ENCODE results near the gene SH3BP1. TPM values are rescaled to one million over a fixed set of nuclear protein-coding genes. Genes with fewer than 3 reads are reported as not detected.
A peak's percentile ranks its signal among the peaks of the same experiment; 100 is the strongest.

SH3BP1 gene
- total and polyA plus RNA-seq, 9 of the 15 experiments (the other 6 are each of a cell fraction or from before 2014, with no cell fraction given), result 0.10 to 36.2 (median 10.4) TPM

GRCh38 chr22:37677493-37677974 is 38.1 kb downstream of the SH3BP1 start:
- H3K9ac ChIP-seq (ENCODE audit: insufficient read depth in 1 of 2, low read depth in 2 of 2, low read length in 2 of 2), result peak overlapping the region; percentile 39 to 41; a peak in 2 of 4 replicates
- BruUV-seq (replicated peaks), result no TSS peak
- peak overlapping the region; percentile 81 for H2AFZ ChIP-seq (ENCODE audit: low read depth, low read length)
- peaks cover 23% of the 10 kb centered on the region for H3K79me2 ChIP-seq (ENCODE audit: control insufficient read depth, insufficient read depth, low read length)
- FAIRE-seq, result no peak
- no peaks in the 10 kb centered on the region for H3K9me3 ChIP-seq (replicated peaks; ENCODE audit: control insufficient read depth, insufficient read depth, low read depth, low read length)
- peaks cover 9 to 71% of the 10 kb centered on the region in 2 experiments; a peak in 4 of 5 replicates for H3K4me1 ChIP-seq (replicated peaks in 1 of 2; ENCODE audit: control insufficient read depth in 2 of 2, insufficient read depth in 2 of 2, low read length in 2 of 2)
- H3K4me2 ChIP-seq (ENCODE audit: insufficient read depth, low read length), result peak overlapping the region; percentile 79
- no peaks in the 10 kb centered on the region for H3K9me1 ChIP-seq (ENCODE audit: control insufficient read depth, insufficient read depth, low read length)
- ChIA-PET CTCF (ENCODE audit: low intra/inter-chr PET ratio) (no interaction called here), POLR2A (interaction anchor here (1.0 kb wide), 2 partner anchors 10 to 36 kb away, joined by 3 read pairs; no protein-coding TSS in a partner anchor)
- peak overlapping the region; percentile 71 for H3K27ac ChIP-seq (ENCODE audit: extremely low read depth, low read depth, low read length)
- H4K20me1 ChIP-seq (replicated peaks; ENCODE audit: control insufficient read depth, insufficient read depth, low read length), result no peaks in the 10 kb centered on the region
- no peaks in the 10 kb centered on the region for H3K27me3 ChIP-seq (ENCODE audit: control insufficient read depth in 2 of 2, insufficient read depth in 2 of 2, low read length in 2 of 2)
- intact Hi-C loops (cut with micrococcal nuclease), result no loop called here
- H3K36me3 ChIP-seq (ENCODE audit: control insufficient read depth, insufficient read depth, low read length), result peaks cover 5% of the 10 kb centered on the region; the same call in 1 of the 3 replicates
- ATAC-seq, result no peak
- H3K4me3 ChIP-seq, result peak overlapping the region; percentile 52; the same call in 1 of the 2 replicates
- 49% methylated on average over 14 of the region's 15 CpGs for WGBS (ENCODE audit: insufficient coverage, low coverage, missing lambda C conversion rate)
- no peak for DNase-seq (ENCODE audit: extremely low read depth in 1 of 4, low spot score in 3 of 4)
- in situ Hi-C loops (cut with MboI), result no loop called here
- TF ChIP-seq NRF1 (conservative IDR thresholded peaks at IDR 0.05 in 1 of 2, IDR thresholded peaks at IDR 0.05 in 1 of 2), result peak in 1 of 2 experiments; percentile 31; a peak in 1 of 4 replicates
- TF ChIP-seq SNAPC5 (CRISPR knock-in tag; IDR thresholded peaks at IDR 0.05), result no peak
- TF ChIP-seq ZNF175 (CRISPR knock-in tag; IDR thresholded peaks at IDR 0.05; ENCODE audit: low read depth), result no peak
- no peak for TF ChIP-seq MXI1 (IDR thresholded peaks at IDR 0.05; ENCODE audit: low read depth, low read length)
- TF ChIP-seq ZNF12 (CRISPR knock-in tag; IDR thresholded peaks at IDR 0.05), result no peak
- 0 out of 2 replicates have a peak, but pooled peaks have one; percentile 10 for TF ChIP-seq GABPA (tag; conservative IDR thresholded peaks at IDR 0.05; ENCODE audit: low read depth)
- no peak for TF ChIP-seq RUNX1 (IDR thresholded peaks at IDR 0.05; ENCODE audit: low read depth)
- TF ChIP-seq MECOM (CRISPR knock-in tag; IDR thresholded peaks at IDR 0.05), result no peak
- TF ChIP-seq ARNT (IDR thresholded peaks at IDR 0.05), result no peak
- TF ChIP-seq HNRNPL (IDR thresholded peaks at IDR 0.05; ENCODE audit: low read depth, low read length), result no peak
- TF ChIP-seq, protein P1, sequence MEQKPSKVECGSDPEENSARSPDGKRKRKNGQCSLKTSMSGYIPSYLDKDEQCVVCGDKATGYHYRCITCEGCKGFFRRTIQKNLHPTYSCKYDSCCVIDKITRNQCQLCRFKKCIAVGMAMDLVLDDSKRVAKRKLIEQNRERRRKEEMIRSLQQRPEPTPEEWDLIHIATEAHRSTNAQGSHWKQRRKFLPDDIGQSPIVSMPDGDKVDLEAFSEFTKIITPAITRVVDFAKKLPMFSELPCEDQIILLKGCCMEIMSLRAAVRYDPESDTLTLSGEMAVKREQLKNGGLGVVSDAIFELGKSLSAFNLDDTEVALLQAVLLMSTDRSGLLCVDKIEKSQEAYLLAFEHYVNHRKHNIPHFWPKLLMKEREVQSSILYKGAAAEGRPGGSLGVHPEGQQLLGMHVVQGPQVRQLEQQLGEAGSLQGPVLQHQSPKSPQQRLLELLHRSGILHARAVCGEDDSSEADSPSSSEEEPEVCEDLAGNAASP (IDR thresholded peaks at IDR 0.05), result no peak
- TF ChIP-seq MAFF (IDR thresholded peaks at IDR 0.05; ENCODE audit: low read length), result no peak
- TF ChIP-seq, protein P2, sequence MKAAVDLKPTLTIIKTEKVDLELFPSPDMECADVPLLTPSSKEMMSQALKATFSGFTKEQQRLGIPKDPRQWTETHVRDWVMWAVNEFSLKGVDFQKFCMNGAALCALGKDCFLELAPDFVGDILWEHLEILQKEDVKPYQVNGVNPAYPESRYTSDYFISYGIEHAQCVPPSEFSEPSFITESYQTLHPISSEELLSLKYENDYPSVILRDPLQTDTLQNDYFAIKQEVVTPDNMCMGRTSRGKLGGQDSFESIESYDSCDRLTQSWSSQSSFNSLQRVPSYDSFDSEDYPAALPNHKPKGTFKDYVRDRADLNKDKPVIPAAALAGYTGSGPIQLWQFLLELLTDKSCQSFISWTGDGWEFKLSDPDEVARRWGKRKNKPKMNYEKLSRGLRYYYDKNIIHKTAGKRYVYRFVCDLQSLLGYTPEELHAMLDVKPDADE (conservative IDR thresholded peaks at IDR 0.05; ENCODE audit: control insufficient read depth, low read depth, low read length), result 0 out of 2 replicates have a peak, but pooled peaks have one; percentile 0
- TF ChIP-seq, protein P3, sequence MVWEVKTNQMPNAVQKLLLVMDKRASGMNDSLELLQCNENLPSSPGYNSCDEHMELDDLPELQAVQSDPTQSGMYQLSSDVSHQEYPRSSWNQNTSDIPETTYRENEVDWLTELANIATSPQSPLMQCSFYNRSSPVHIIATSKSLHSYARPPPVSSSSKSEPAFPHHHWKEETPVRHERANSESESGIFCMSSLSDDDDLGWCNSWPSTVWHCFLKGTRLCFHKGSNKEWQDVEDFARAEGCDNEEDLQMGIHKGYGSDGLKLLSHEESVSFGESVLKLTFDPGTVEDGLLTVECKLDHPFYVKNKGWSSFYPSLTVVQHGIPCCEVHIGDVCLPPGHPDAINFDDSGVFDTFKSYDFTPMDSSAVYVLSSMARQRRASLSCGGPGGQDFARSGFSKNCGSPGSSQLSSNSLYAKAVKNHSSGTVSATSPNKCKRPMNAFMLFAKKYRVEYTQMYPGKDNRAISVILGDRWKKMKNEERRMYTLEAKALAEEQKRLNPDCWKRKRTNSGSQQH (CRISPR knock-in tag; IDR thresholded peaks at IDR 0.05), result peak; percentile 66; the same call in 1 of the 2 replicates
- TF ChIP-seq HCFC1 (IDR thresholded peaks at IDR 0.05; ENCODE audit: low read depth, low read length), result no peak
- TF ChIP-seq YY1 (IDR thresholded peaks at IDR 0.05; ENCODE audit: borderline replicate concordance in 1 of 3, control insufficient read depth in 1 of 3, extremely low read depth in 1 of 3, insufficient read depth in 3 of 3, insufficient read length in 1 of 3, insufficient replicate concordance in 2 of 3, low read depth in 1 of 3, low read length in 2 of 3), result no peak
- no peak for TF ChIP-seq IRF9 (tag; IDR thresholded peaks at IDR 0.05)
